Activated T-helper 2 cell treated with anti-CD3 and anti-CD28 coated beads, Interferon-gamma antibody, Interleukin-2, Interleukin-4, amounts not matched to agents 10 μg/mL and 5 μg/mL and 100 μg/mL, durations not matched to agents 14 hours and 24 hours and 36 hours (primary cell): Measurements from ENCODE around the gene BPIFA3. TPM values are rescaled to one million over a fixed set of nuclear protein-coding genes. Genes with fewer than 3 reads are reported as not detected.

ENCODE experiments used
- DNase-seq: peaks from one replicate; pipeline ENCODE4 v3.0.0; 2021; ENCODE audit warnings: low spot score
- H3K27ac Mint-ChIP-seq: one replicate; pipeline ENCODE4 v1.8.0; 2021; ENCODE audit warnings: mixed read lengths
- H3K27me3 Mint-ChIP-seq: one replicate; pipeline ENCODE4 v1.8.0; 2021; ENCODE audit warnings: low read depth, mixed read lengths
- H3K36me3 Mint-ChIP-seq: one replicate; pipeline ENCODE4 v1.8.0; 2021; ENCODE audit warnings: low read depth, mixed read lengths
- H3K4me1 Mint-ChIP-seq: one replicate; pipeline ENCODE4 v1.8.0; 2021; ENCODE audit warnings: low read depth, mixed read lengths
- H3K4me3 Mint-ChIP-seq: one replicate; pipeline ENCODE4 v1.8.0; 2021; ENCODE audit warnings: low read depth, mild to moderate bottlenecking, moderate library complexity, mixed read lengths
- H3K9me3 Mint-ChIP-seq: one replicate; pipeline ENCODE4 v1.8.0; 2021; ENCODE audit warnings: mixed read lengths
- intact Hi-C: fragments of 100-400 bp; cut with micrococcal nuclease; formaldehyde crosslinking; loops from one replicate; pipeline ENCODE4 v1.15.1; 2023
- total RNA-seq: library from RNA; stranded (reverse); gene quantifications from 2 replicates; pipeline ENCODE4 v1.2.3, GENCODE V29; 2022

Gene BPIFA3
- total RNA-seq, 1 donor from 2014 or later = not detected

DNA sequence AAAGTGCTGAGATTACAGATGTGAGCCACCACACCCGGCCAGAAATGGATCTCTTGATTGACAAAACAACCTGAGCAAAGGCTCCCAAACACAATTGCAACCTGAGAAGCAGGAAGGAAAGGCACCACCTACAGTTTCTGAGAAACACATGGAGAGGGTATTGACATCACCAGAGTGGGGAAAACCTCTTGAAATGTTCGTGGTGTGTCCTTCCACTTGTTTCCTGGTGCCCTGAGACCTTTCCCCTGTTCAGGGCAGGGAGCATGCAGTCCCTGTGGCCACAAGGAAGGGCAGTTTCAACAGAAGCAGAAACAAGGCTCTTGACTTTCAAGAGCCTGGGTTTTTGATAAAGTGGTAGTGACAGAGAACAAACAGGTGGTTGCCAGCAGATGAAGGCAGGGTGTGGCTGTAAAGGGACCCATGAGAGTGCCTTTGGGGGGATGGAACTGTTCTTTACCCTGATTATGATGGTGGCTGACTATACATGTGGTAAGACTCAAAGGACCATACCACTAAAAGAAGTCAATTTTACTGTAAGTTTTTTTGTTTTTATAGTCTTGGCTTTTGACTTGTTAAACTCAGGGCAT lies 15.4 kb downstream of the BPIFA3 start:
- Mint-ChIP-seq H3K27me3 (no peaks in the 10 kb centered on the region), H3K36me3 (no peaks in the 10 kb centered on the region), H3K9me3 (no peaks in the 10 kb centered on the region), H3K27ac (no peak overlapping the region), H3K4me1 (peaks cover 4% of the 10 kb centered on the region), H3K4me3 (no peak overlapping the region)
- intact Hi-C loops = no loop called here
- no peak for DNase-seq

GRCh38 chr20:33233129-33233774 lies 16.1 kb downstream of the BPIFA3 start:
- no peaks in the 10 kb centered on the region for H3K9me3 Mint-ChIP-seq
- no peak for DNase-seq
- no peaks in the 10 kb centered on the region for H3K27me3 Mint-ChIP-seq
- no peak overlapping the region for H3K27ac Mint-ChIP-seq
- H3K4me3 Mint-ChIP-seq = no peak overlapping the region
- intact Hi-C loops = no loop called here
- H3K36me3 Mint-ChIP-seq = no peaks in the 10 kb centered on the region
- H3K4me1 Mint-ChIP-seq = peaks cover 4% of the 10 kb centered on the region

DNA sequence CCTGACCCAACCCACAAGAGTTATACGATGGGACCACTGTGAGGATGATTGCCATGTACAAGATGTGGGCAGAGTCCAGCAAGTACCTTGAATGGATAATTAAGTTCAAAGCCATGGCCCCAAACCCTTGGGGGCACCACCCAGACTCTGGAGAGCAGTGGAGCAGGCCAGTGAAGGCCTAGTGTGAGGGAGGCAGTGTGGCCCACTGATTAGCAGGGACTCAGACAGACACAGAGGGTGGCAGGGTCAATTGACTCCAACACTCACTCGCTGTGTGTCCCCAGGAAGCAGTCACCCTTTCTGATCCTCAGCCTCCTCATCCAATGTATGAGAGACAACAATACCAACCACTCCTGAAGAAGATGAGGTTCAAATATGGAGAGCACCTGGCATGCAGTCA lies 16.9 kb downstream of the BPIFA3 start:
- Mint-ChIP-seq H3K27ac (no peak overlapping the region), H3K27me3 (no peaks in the 10 kb centered on the region), H3K4me1 (peaks cover 4% of the 10 kb centered on the region), H3K9me3 (no peaks in the 10 kb centered on the region), H3K4me3 (no peak overlapping the region), H3K36me3 (no peaks in the 10 kb centered on the region)
- no peak for DNase-seq
- intact Hi-C loops = no loop called here

DNA sequence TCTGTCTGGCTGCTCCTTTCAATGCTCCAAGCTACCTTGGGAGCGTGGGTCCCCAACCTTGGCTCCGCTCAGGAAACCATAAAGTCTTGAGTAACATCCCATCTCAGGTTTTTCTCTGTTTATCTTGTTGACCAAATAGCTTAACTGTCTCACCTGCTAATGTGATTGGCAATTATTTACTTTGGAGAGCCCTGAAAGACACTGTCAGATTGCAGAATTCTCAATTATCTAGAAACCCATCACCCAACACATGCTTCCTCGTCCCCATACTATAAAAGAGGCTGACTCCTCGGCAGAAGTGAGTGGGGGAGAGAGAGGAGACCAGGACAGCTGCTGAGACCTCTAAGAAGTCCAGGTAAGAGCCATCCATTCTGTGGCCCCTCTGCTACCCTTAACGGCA lies 18.5 kb downstream of the BPIFA3 start, which contains the start of gene BPIFA1:
Gene BPIFA1 (plus strand): TSS at position 301 of the 400 bp plus-strand sequence. CDS start 1,716 bp downstream, outside the sequence.
- Mint-ChIP-seq H3K27ac (no peak within 1 kb of the TSS), H3K27me3 (no peaks in the 10 kb centered on the region), H3K4me3 (no peak within 1 kb of the TSS), H3K36me3 (no peaks in the 10 kb centered on the region), H3K9me3 (no peaks in the 10 kb centered on the region), H3K4me1 (peaks cover 4% of the 10 kb centered on the region)
- intact Hi-C loops = no loop called here
- no peak for DNase-seq

- Mint-ChIP-seq H3K9me3 (no peaks in the 10 kb centered on the region), H3K27me3 (no peaks in the 10 kb centered on the region)
These were observed 19.2 kb downstream of the BPIFA3 start for GRCh38 chr20:33236351-33236750.

GRCh38 chr20:33237989-33238388 lies 20.8 kb downstream of the BPIFA3 start:
- Mint-ChIP-seq H3K4me3 (no peak overlapping the region), H3K27me3 (no peaks in the 10 kb centered on the region), H3K27ac (no peak overlapping the region), H3K4me1 (no peaks in the 10 kb centered on the region), H3K36me3 (no peaks in the 10 kb centered on the region), H3K9me3 (no peaks in the 10 kb centered on the region)
- DNase-seq = no peak
- intact Hi-C loops = no loop called here

More at GRCh38 chr20:33236351-33236750, 19.2 kb downstream of the BPIFA3 start:
- no peaks in the 10 kb centered on the region for H3K36me3 Mint-ChIP-seq
- no peak overlapping the region for H3K4me3 Mint-ChIP-seq
- peaks cover 4% of the 10 kb centered on the region for H3K4me1 Mint-ChIP-seq
- no peak overlapping the region for H3K27ac Mint-ChIP-seq
- no peak for DNase-seq
- intact Hi-C loops = no loop called here

GRCh38 chr20:33239418-33239817 lies 22.3 kb downstream of the BPIFA3 start:
- intact Hi-C loops = no loop called here
- DNase-seq = no peak
- no peak overlapping the region for H3K4me3 Mint-ChIP-seq
- H3K27ac Mint-ChIP-seq = no peak overlapping the region
- H3K36me3 Mint-ChIP-seq = no peaks in the 10 kb centered on the region
- H3K9me3 Mint-ChIP-seq = no peaks in the 10 kb centered on the region
- H3K27me3 Mint-ChIP-seq = peaks cover 3% of the 10 kb centered on the region
- H3K4me1 Mint-ChIP-seq = no peaks in the 10 kb centered on the region

- DNase-seq = no peak
- H3K27me3 Mint-ChIP-seq = peaks cover 3% of the 10 kb centered on the region
- no peaks in the 10 kb centered on the region for H3K36me3 Mint-ChIP-seq
- H3K4me1 Mint-ChIP-seq = no peaks in the 10 kb centered on the region
- H3K9me3 Mint-ChIP-seq = no peaks in the 10 kb centered on the region
- H3K4me3 Mint-ChIP-seq = no peak overlapping the region
- intact Hi-C loops = no loop called here
- H3K27ac Mint-ChIP-seq = no peak overlapping the region
These were observed 23.0 kb downstream of the BPIFA3 start for GRCh38 chr20:33239979-33240736.

DNA sequence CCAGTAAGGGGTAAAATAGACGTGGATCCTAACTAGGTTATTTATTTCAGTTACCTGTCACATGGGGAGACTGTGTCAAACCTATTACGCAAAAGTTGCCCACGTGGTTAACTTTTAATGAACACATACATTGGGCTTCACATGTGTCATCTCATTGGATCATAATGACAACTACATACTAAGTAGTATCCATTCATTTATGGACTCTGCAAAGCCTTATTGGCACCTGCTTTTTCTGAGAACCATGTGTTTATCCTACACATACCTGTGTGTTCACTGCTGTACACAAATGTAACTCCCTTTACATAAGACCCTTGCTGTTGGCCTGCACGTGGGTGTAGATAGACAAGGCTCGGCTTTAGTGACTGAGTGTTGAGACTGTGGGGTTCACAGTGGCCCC lies 23.8 kb downstream of the BPIFA3 start:
- DNase-seq = no peak
- Mint-ChIP-seq H3K4me3 (no peak overlapping the region), H3K27me3 (peaks cover 3% of the 10 kb centered on the region), H3K36me3 (no peaks in the 10 kb centered on the region), H3K4me1 (no peaks in the 10 kb centered on the region), H3K27ac (no peak overlapping the region), H3K9me3 (no peaks in the 10 kb centered on the region)
- intact Hi-C loops = no loop called here

GRCh38 chr20:33242319-33243100 lies 25.4 kb downstream of the BPIFA3 start:
- H3K27me3 Mint-ChIP-seq = peaks cover 6% of the 10 kb centered on the region
- DNase-seq = no peak
- H3K9me3 Mint-ChIP-seq = no peaks in the 10 kb centered on the region
- no peak overlapping the region for H3K4me3 Mint-ChIP-seq
- no peaks in the 10 kb centered on the region for H3K4me1 Mint-ChIP-seq
- intact Hi-C loops = no loop called here
- no peaks in the 10 kb centered on the region for H3K36me3 Mint-ChIP-seq
- H3K27ac Mint-ChIP-seq = no peak overlapping the region

DNA sequence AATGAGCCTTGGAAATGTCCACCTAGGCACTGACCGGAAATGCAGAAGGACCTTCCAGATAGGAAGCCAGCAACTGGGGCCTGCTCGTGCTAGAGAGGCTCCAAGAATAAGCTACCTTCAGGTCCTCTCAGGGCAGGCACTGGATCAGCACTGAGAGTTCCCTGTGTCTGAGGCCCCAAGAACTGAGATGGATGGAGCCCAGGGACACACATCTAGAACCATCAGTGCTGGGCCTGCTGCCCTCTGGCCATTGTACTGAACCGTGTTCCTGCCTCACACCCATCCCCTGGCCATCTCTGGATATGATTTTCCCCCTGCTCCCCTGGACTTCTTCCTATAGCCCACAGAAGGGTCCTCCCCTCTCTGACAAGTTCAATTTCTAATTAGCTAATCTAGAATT lies 28.9 kb downstream of the BPIFA3 start:
- no peak for DNase-seq
- H3K9me3 Mint-ChIP-seq = no peaks in the 10 kb centered on the region
- H3K4me3 Mint-ChIP-seq = no peak overlapping the region
- no peaks in the 10 kb centered on the region for H3K4me1 Mint-ChIP-seq
- H3K36me3 Mint-ChIP-seq = no peaks in the 10 kb centered on the region
- intact Hi-C loops = no loop called here
- H3K27me3 Mint-ChIP-seq = peaks cover 6% of the 10 kb centered on the region
- H3K27ac Mint-ChIP-seq = no peak overlapping the region

- Mint-ChIP-seq H3K4me3 (no peak overlapping the region), H3K4me1 (no peaks in the 10 kb centered on the region), H3K36me3 (no peaks in the 10 kb centered on the region), H3K27me3 (peaks cover 8% of the 10 kb centered on the region), H3K27ac (no peak overlapping the region), H3K9me3 (no peaks in the 10 kb centered on the region)
- intact Hi-C loops = no loop called here
- DNase-seq = no peak
These were observed 32.3 kb downstream of the BPIFA3 start for GRCh38 chr20:33249456-33249855.
